Stimulated activated CD8-positive, alpha-beta memory T cell treated with anti-CD3 and anti-CD28 coated beads, Interleukin-15, amount 100 ng/mL, for 24 hours (primary cell): Measurements from ENCODE around the gene KRTAP16-1.
"Not testable (repeated sequence)": the region's sequence is repeated elsewhere in the genome, so short reads cannot be mapped to it uniquely, and the experiment has no call there.

ENCODE experiments used
- DNase-seq: peaks from one replicate; pipeline ENCODE4 v3.0.0-alpha.2; 2020; ENCODE audit warnings: low read depth

Gene KRTAP16-1, protein sequence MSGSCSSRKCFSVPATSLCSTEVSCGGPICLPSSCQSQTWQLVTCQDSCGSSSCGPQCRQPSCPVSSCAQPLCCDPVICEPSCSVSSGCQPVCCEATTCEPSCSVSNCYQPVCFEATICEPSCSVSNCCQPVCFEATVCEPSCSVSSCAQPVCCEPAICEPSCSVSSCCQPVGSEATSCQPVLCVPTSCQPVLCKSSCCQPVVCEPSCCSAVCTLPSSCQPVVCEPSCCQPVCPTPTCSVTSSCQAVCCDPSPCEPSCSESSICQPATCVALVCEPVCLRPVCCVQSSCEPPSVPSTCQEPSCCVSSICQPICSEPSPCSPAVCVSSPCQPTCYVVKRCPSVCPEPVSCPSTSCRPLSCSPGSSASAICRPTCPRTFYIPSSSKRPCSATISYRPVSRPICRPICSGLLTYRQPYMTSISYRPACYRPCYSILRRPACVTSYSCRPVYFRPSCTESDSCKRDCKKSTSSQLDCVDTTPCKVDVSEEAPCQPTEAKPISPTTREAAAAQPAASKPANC

DNA sequence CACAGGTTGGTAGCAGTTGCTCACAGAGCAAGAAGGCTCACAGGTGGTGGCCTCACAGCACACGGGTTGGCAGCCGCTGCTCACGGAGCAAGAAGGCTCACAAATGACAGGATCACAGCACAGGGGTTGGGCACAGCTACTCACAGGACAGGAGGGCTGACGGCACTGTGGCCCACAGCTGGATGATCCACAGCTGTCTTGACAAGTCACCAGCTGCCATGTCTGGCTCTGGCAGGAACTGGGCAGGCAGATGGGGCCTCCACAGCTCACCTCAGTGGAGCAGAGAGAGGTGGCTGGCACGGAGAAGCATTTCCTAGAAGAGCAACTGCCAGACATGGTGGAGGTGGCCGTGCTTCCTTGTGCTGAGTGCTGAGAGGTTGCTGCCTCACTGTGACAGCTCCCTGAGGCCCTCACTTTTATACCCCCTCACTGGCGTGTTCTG is at the start of gene KRTAP16-1:
Gene KRTAP16-1 (minus strand): TSS at position 392 of the 442 bp plus-strand sequence. CDS start 56 bp downstream, at position 336.
- DNase-seq = no peak

DNA sequence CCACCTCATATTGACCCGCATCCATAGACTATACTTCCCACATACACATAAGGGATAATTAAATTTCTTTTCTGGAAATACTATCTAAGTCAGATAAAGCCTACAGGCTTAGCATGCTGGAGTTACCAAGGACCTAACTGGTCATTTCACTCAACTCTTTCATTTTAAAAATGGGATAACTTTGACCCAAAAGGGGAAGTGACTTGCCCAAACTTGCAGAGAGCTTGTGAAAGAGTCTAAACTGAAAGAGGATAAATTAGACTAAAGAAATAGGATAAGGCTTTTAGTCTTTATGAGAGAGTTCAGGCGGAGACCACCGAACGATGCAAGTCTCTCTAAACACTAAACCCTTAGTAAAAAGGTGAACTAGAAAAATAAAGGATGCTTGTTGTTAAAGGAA is 45.4 kb upstream of the KRTAP16-1 start:
- DNase-seq = no peak

DNA sequence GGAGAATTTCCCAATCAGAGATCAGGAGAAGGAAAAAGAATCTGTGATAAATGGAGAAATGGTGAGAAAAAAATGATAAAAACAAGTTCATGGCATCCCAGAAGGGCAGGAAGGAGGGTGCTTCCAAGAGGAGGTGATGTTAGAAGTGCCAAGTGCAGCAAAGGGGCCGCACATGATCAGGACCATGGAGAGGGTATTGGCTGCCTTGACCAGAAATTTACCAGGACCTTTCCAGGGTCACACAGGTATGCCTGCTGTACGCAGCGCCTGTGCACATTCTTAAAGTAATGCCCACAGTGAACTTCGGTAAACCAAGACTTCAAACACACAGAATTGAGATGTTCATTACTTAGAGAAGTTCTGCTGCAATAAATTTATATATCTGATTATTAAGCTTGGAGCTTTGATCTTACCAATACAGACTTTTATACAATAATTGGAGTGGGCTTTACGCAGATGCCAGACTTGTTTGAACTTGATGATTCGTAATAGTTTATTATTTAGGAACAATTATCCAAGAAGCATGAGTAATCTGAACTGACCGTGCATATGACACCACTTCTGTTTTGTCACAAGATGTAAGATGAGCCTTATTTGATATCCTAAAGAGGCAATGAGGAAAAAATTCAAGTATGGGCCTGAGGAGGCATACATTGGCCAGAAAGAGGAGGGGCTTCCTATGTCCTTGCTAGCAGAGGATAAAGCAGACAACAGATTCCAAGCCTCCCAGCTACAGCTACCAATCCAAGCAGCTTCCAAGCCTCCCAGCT is 43.7 kb upstream of the KRTAP16-1 start:
- DNase-seq = no peak

DNA sequence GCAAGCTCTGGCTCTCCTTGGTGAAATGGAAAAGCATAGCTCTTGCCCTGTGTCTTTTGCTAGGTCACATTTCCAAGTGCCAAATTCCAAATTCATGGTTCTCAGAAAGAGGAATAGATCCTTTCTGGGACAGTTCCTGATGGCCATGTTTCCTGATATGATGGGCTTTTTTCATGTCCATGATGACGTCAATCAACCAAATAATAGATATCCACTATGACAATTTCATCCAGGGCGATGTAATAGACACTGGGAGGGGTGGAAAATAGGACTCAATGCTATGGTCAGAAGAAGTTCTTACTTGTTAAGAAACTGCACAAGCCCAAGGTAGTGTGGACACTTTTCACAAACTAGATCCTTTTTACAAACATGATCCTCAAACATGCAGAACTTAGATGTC is 42.1 kb upstream of the KRTAP16-1 start:
- no peak for DNase-seq

DNA sequence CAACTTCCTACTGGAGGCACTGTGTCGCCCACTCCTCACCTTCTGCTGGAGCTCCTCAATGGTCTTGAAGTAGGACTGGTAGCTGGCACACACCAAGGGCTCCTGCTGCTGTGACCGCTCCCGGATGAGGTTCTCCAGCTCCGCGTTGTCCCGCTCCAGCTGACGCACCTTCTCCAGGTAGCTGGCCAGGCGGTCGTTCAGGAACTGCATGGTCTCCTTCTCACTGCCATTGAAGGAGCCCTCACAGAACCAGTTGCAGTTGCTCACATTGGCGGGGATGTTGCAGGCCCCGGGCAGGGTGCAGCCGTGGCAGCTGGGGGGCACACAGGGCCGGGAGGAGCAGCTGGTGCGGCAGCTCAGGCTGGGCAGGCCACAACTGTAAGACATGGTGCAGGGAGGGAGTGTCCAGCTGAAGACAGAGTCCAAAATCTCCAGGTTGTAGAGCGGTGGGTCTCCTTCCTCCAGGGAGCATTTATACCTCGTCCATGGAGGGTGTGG is 41.3 kb upstream of the KRTAP16-1 start, which contains the start of gene KRT33A:
Gene KRT33A (minus strand): TSS at position 448 of the 498 bp plus-strand sequence. CDS start 61 bp downstream, at position 387.
- DNase-seq = not testable (repeated sequence)

DNA sequence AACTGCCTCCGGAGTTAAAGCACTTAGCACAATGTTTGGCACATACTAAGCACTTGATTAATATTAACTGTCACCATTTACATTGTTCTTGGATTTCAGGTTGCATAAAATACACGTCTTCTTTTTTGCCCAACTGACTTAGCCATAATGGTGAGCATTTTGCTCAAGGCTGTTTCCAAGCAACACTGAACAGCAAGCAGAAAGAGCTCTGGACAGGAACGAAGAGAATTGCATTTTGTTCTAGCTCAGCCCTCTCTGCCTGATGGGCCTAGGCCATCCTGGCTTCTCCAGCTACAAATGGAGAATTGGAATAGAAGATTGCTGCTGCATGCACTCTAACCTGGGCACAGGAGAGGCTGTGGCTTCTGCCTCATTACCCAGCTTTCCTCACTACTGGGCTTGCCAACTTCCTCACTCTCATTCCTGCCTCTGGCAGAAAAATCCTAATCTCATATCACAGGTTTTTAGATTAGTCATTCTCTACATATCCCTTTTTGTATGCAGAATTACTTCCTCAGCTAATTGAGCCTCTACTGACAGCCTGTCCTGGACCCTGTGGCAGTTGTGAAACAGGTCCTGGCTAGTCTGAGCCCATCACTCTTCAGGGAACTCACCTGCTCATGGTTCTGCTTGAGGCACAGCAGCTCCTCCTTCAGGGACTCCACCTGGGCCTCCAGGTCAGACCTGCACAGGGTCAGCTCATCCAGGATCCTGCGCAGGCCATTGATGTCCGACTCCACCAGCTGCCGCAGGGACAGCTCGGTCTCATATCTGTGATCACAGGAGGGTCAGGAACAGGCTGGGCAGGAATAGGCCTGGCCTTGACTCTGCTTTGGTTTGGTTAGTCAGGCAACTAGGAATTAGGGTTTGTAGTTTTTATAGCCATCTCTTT is 39.0 kb upstream of the KRTAP16-1 start:
- no peak for DNase-seq

DNA sequence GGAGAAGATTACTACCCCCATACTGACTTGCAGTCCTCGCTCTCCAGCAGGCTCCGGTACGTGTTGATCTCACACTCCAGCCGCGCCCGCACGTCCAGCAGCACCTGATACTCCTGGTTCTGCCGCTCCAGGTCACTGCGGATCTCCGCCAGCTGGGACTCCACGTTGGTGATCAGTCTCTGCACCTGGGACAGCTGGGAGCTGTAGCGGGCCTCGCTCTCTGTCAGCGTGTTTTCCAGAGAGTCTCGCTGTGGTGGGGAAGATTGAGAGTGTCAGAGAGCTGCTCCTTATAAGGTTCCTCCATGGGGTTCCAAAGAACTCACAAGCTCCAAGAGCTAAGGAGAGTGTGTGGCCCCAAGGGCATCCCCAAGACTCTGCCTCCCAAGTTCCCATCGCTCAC is 37.3 kb upstream of the KRTAP16-1 start:
- DNase-seq = not testable (repeated sequence)

DNA sequence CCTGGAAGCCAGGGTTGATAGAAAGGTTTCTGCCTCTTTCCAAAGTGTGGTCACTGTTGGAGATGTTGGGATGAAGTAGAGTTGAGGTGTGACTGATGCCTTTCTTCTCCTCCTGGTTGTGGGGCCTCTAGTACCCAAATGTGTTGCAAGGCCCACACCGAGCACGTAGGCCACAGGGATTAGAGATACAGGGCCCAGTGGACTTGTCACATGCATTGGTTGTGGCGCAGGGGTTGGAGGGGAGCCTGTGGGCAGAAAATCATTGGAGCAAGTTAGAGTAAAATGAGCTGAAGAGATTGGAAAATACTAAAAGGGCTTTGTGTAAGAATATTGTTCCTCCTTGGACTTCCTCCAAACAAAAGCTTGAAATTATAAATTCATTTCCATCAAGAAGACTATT is 36.9 kb upstream of the KRTAP16-1 start:
- DNase-seq = no peak

DNA sequence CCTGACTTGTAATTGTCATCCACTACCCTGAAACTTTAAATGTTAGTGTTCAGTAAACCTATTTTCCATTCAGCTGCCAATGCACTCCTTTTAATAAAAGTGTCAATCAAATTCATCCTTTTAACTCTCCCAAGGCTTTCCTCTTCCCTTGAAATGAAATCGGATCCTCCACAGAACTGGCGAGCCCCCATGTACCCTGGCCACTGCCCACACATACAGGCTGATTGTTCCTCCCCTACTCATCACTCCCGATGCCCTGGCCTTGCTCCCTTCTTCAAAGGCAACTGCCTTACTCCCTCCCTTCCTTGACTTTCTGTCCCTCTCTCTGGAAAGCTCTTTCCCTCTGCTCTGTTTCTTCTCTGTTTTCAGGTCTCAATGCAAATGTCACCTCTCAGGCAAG is 33.9 kb upstream of the KRTAP16-1 start:
- DNase-seq = no peak

DNA sequence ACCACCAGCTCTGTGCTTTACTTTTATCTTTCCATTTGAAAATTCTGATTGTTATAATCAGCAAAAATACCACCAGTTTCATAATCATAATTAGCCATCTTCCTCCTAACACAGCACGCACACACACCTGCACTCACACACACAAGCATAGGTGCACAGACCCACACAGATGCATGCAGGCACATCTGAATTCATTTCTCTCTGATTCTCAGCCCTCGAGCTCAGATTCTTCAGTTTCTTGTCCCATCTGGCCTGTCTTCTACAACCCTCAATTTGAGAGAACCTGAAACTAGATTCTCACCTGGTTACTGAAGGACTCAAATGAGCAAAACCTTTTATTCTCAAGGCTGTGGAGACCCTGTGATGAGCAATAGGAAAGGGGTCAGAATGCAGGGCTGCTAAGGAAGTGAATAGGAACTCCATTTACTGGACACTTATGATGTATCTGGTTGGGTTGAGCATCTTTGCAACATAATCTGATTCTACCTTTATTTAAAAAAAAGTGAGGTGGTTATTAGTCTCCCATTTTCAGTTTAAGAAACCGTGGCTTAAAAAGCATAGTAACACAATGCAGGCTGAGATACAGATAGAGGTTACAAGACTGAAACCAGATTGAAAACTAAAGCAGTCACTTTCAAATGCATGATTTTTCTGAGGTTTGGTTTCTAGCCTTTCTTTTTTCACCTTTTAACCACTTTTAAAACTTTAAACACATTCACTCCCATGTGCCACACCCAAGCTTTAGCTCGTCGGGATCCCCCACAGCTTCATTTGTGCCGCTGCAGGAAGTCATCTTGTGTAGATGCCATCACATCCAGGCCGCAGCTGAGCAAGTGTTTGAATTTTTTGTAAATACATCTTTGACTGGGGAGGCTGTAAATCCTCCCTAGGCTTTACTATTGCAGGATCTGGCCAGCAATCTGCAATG is 32.1 kb upstream of the KRTAP16-1 start:
- no peak for DNase-seq

DNA sequence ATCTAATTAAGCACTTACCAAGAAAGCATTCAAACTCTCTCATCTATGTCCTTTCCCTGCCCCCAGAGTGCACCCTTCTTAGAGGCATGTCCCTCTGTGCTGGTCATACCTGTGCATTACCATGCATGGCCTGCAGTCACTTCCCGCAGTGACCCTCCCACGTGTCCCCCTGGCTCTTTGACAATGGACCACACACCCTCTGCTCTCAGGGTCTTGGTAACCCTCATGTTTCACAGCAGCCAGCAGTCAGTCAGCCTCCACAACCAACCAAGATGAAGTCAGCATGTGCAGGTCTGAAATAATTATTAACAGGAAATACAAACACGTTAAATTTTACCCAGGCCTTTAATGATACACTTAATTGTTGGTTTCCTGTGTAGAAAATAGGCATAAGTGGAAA is 31.4 kb upstream of the KRTAP16-1 start:
- DNase-seq = no peak

DNA sequence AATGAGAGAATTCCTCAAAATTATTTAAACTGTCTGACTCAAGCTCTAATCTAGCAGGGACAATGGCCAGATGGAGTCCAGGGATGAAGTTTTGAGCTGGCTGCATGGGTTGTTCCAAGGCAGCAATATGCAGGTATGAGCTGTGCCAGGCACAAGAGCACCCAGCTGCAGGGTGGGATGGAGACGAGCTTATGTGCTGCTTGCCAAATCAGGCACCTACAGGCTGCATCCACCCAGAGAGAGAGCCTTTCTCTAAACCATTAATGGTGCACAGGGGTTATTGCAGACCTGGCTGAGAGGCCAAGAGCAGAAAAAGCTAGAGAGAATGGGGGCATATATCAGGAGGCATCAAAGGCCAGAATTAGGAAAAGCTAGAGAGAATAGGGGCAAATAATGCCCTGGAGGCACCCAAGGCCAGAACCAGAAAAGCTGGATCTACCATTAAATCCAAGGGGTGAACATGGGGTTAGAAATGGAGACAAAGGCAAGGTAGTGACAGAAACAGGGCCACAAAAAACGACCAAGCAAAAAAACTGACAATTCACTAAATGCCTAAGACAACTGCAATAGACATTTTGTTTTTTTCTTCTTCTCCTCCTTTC is 30.6 kb upstream of the KRTAP16-1 start:
- no peak for DNase-seq

DNA sequence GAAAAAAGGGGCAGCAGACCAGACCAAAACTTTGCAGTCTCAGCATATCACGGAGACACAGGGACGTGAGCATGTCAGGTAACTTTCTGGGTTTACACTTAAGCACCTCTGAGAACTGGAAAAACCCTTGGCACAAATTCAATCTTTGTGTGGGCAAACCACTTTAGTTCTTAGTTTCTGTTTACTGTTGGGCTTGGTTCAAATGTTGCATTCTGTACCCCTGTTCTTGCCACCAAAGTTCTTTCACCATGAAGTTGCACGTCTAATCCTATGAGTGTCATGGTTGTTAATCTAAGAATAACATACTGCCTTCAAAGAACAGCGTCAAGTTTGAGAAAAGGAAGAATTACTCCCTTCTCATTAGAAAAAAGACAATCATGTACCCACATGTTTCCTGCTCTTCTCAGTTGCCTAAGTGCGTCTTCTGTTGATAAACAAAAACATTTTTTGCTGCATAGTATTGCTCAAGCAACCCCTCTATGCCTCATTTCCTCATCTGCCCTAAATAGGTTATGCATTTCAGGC is 29.9 kb upstream of the KRTAP16-1 start:
- no peak for DNase-seq

DNA sequence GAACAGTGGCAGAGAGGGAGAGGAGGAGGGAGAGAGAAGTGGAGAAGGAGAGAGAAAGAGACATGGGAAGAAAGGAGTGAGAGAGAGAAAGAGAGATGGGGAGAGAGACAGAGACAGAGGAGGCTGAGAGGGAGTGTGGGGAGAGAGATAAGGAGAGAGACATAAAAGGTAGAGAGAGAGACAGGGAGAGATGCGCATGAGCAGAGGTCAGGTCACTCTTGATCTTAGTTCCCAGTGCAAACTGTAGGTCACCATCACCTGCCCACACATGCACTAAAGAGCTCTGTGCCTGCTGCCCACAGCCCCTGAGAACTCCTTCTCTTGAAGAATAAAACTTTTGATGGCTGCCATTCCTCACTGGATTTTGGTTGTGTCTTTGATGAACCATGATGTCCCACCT is 26.6 kb upstream of the KRTAP16-1 start:
- DNase-seq = no peak

DNA sequence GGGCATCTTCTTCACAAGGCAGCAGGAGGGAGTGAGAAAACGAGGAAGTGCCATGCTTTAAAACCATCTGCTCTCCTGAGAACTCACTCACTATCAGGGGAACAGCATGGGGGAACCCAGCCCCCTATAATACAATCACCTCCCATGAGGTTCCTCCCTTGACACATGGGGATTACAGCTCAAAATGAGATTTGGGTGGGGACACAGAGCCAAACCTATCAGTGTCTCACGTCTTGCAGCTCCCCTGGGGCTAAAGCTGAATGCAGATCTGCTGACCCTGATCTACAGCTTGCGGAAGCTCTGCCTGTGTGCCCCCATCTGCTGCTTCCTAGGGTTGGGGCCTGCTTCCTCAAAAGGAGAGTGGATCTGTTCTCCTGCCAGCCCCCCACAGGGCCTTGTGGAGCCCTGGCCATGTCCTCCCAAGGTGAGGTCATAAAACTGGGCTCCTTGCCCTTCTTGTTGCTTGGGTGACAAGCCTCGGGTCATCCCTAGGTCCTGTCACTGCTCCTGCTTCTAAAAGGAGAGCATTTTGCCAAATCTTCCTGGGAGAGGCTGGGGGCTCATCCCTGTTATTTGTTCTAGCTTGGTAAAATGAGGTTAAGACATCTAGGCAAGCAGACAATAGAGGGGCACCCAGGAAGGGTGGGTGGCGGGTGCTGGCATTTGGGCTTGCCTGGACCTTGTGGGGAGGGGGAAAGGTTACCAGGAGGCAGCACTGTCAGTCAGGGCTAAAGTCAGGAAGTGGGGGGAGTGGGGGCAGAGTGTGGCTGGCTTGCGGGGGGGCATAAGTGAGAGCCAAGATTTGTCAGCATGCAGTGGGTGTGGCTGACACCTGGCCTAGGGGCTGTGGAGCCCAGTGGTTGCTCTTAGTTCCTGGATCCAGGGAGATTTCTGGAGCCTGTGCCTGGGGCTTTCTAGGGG is 25.5 kb upstream of the KRTAP16-1 start:
- no peak for DNase-seq

DNA sequence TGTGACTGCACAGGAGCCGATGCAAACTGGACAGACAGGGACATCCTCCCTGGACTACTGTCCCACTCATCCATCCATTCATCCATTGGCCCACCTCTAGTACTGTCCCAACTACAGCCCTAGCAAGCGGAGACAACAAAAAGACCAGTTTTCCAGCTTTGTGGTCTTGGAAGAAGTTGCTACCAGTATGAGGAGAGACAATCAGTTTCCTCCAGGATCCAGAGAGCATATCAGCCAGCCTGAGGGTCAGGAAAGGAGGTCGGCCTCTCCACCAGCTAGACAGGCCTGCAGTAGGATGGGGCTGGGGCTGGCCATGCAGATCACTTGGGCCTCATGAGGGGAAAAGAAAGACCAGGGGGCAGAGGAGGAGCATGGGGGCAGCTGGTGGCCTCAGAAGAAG is 24.7 kb upstream of the KRTAP16-1 start:
- DNase-seq = no peak

DNA sequence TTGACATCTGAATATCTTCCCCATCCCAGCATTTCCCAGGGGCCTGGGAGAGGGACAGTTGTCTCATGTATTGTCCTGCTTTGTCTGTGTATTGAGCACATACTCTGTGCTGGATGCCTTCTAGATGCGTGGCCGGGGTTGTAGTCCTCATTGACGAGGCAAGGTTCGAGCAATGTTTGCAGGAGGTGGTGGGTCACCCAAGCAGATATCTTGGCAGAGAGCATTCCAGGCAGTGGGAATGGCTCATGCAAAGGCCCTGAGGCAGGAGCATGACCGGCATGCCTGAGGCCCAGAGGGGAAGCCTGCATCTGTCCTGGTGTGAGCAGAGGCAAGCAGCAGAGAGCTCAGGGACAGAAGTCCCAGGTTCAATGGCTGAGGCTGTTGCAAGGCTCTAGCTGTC is 24.0 kb upstream of the KRTAP16-1 start:
- no peak for DNase-seq

DNA sequence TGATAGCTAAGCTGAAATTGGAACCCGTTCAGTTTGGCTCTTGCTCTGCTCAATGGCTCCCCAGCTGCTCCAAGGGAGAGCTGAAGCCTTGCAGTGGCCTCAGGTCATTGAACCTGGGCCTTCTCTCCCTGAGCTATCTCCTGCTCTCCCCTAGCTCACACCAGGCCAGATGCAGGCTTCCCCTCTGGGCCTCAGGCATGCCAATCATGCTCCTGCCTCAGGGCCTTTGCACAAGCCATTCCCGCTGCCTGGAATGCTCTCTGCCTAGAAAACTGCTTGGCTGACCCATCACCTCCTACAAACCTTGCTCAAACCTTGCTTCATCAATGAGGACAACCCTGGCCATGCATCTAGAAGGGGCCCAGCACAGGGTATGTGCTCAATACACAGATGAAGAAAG is 23.1 kb upstream of the KRTAP16-1 start:
- DNase-seq = no peak

DNA sequence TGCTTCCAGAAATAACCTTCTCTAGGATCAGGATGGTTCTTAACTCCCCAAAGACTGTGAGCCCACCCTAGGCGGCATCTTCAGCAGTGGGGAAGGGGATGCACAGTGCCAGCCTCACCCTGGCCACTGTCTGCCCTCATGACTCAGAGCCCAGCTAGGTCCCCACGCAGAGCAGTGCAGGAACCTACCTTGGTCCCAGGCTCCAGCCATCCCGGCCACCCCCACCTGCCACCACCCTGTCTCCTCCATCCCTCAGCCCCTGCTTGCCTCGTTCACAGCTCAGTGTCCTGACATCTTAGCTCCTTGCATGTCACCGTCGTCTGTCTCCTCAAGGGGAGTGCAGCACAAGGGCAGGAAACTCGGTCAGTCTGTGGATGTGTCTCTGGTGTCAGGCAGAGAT is 22.5 kb upstream of the KRTAP16-1 start:
- DNase-seq = no peak
